Stimulated activated CD4-positive, alpha-beta T cell treated with anti-CD3 and anti-CD28 coated beads, Interleukin-1b, Interleukin-23, amount 100 ng/mL, for 1 hour (primary cell): ENCODE data around the gene CENPM.

Source experiments
- DNase-seq, 2 donors: peaks; one replicate each; pipeline ENCODE4 v3.0.0-alpha.2; 2020; ENCODE audit warnings: low read depth in 2 of 2

CENPM gene

DNA sequence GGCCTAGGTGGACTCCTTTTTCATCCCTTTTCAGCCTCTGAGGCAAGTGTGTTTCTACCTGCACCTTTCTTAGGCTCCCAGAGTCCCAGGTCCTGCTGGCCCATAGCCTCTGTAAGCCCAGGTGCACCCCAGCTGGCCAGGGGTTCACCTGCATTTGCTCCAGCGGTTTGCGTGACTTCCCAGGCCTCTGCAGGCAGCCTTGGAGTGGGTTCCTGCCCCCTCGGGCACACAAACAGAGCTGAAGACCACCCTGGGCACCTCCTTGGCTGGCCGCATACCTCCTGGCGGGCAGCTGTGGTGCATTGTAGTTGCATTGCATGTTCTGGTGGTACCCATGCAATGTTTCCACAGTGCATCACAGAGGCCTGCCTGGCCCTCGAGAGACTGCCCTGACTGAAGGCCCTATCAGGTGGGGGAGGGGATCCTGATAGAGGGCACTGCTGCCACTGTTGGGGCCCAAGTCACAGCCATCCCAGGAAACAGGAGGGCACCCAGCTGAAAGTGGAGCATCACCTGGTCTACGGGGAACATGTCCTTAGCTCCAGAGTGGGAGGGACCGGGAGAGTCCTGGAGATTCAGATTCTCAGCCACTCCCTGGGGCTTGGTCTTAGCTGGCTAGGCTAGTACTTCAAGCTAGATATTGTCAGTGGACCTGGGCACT lies 46.2 kb downstream of the CENPM start:
- no peak for DNase-seq

DNA sequence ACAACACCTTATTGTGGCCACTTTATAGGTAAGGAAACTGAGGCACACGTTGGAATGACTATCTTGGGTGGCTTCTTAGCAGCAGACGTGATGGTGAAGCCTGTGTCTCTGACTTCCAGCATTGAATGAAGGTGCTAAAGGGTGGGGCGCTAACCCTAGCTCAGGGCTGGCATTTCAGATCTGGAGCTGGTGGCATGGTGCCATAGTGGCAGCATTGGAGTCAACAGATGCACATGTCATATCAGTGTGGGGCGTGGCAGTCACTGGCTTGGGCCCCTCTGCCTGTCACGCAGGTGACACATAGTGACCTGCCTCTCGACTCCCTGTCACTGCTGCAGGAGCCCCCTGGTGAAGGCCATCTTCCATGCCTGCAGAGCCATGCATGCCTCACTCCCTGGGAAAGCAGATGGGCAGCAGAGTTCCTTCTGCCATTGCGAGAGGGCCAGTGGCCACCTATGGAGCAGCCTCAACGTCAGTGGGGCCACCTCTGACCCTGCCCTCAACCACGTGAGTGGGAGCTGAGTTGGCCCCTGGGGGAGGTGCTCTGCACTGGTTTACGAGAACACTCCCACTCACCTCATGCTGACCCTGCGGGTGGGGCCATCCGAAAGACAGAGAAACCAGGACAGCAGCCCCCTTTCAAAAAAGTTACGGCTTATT lies 46.8 kb downstream of the CENPM start:
- DNase-seq: no peak

DNA sequence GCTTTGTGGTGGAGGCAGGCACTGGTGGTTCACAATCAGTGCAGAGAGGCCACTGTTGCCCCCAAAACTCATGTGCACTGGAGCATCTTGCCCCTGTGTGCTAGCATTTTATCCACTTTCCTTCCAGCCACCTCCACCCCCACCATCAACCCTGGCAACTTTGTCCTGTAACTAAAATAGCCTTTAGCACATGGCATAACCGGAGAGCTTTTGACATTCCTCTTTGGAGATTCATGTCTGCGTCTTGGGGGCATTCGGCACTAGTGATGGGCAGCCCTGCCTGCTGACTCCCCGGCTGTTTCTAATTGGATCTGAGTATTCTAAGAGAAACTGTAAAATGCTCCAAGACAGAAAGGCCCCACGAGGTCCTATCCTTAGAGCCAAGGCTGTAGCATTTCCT lies 47.8 kb downstream of the CENPM start:
- no peak for DNase-seq

DNA sequence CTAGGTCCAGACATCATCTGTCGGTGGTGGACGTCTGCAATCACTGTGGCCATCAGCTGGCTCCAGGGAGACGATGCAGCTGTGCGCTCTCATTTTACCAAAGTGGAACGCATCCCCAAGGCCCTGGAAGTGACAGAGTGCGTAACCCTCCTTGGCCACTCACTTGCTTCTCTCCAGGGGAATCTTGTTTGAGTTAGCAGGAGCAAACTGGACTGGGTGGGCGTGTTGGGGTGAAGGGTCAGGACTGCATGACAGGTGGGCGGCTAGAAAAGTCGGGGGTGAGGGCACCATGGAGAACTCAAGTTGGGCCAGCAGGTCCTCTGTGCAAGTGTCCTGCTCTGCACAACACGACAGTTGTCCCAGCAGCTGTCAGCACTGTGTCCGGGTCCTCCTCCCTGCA lies 48.3 kb downstream of the CENPM start:
- DNase-seq: no peak

DNA sequence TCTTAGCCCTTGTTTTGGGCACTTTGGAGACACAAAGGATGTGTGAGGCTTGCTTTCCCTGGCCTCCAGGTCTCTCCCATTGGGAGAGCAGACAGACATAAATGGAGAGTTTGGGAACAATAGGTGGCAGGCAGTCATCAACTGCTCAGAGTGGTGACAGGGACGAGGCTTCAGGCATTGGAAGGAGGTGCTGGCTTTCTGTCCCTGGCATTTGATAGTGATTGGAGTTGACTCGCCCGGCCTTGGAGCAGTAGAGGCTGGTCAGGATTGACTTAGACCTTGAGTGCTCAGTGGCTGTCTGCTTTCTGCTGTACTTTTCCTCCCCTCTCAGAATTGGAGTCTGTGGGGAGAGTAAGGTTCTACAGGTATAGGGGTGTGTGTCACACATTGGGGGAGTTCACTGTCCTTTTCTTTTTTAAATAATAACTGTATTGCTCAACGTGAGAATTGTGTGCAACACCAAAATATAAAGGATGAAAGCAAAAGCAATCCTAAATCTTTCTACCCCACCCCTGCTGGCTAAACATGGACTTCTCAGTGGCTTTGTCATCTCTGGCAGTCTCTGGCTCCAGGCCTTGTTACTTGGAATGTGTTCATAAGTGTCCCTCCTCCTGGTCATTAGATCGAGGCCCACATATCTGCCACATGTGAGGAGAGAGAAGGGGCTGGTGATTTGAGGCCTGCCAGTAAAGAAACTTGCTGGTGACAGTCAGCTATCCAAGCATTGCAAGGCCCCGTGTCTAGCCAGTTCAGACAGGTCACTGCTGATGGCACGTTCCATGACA lies 53.2 kb downstream of the CENPM start:
- no peak for DNase-seq

DNA sequence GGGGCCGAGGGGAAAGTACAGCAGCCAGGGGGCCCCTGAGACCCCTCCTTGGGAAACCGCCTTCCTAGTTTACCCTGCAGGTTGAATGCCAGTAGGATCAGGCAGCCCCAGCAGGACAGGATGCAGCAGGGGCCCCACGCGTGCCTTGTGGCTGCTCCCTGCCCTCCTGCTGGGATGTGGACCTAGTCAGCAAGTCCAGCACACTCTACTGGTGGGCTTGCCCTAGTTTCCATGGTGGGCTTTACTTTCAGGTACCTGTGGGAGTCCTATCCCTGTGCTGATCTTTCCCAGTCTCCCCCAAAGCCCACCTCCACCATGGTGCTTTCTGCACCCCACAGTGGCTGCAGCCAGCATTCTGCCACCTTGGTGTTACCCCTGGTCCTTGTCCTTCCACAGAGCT lies 54.2 kb downstream of the CENPM start:
- no peak for DNase-seq

DNA sequence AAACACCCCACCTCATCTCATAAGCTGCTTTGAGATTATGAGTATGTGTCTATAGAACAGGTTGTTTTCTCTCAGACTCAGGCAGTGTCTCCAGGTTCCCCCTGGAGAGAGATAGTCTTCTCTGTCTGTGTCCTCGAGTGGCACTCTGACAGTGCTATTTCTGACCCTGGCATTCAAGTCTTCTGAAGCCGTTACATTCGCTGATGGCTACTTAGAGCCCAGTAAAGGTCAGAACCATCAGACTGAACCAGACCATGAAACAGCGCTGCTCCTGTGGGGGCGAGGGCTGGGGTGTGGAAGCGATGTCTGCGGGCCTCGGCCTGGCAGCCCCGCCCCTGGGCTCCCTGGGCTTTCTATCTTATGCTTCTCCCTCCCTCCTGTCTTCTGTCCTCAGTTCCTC lies 55.5 kb downstream of the CENPM start:
- no peak for DNase-seq
